Measurements from ENCODE around the gene TGFBI.

Gene TGFBI

GRCh38 chr5:136084698-136085097 lies 55.9 kb downstream of the TGFBI start:
- no peak overlapping the region for H3K4me3 ChIP-seq (ENCODE audit: low read length)
- TF ChIP-seq ZNF274 (IDR thresholded peaks at IDR 0.05; ENCODE audit: low read depth, low read length) = no peak

- no peak for TF ChIP-seq ZNF274 (IDR thresholded peaks at IDR 0.05; ENCODE audit: low read depth, low read length)
- H3K4me3 ChIP-seq (ENCODE audit: low read length) = no peak overlapping the region
Observed at GRCh38 chr5:136086783-136087566, 58.2 kb downstream of the TGFBI start.

- H3K4me3 ChIP-seq (ENCODE audit: low read length) = no peak overlapping the region
- TF ChIP-seq ZNF274 (IDR thresholded peaks at IDR 0.05; ENCODE audit: low read depth, low read length) = no peak
Observed at GRCh38 chr5:136087961-136088871, 59.4 kb downstream of the TGFBI start.

- no peak overlapping the region for H3K4me3 ChIP-seq (ENCODE audit: low read length)
- no peak for TF ChIP-seq ZNF274 (IDR thresholded peaks at IDR 0.05; ENCODE audit: low read depth, low read length)
Observed at GRCh38 chr5:136089791-136090190, 61.0 kb downstream of the TGFBI start.

GRCh38 chr5:136090319-136090718 lies 61.5 kb downstream of the TGFBI start:
- H3K4me3 ChIP-seq (ENCODE audit: low read length) = no peak overlapping the region
- no peak for TF ChIP-seq ZNF274 (IDR thresholded peaks at IDR 0.05; ENCODE audit: low read depth, low read length)

- H3K4me3 ChIP-seq (ENCODE audit: low read length) = no peak overlapping the region
- no peak for TF ChIP-seq ZNF274 (IDR thresholded peaks at IDR 0.05; ENCODE audit: low read depth, low read length)
Observed at GRCh38 chr5:136094189-136094912, 65.6 kb downstream of the TGFBI start.

GRCh38 chr5:136094913-136095641 lies 66.3 kb downstream of the TGFBI start:
- no peak for TF ChIP-seq ZNF274 (IDR thresholded peaks at IDR 0.05; ENCODE audit: low read depth, low read length)
- H3K4me3 ChIP-seq (ENCODE audit: low read length) = no peak overlapping the region

- TF ChIP-seq ZNF274 (IDR thresholded peaks at IDR 0.05; ENCODE audit: low read depth, low read length) = no peak
- H3K4me3 ChIP-seq (ENCODE audit: low read length) = no peak overlapping the region
Observed at GRCh38 chr5:136098176-136098575, 69.4 kb downstream of the TGFBI start.

- no peak for TF ChIP-seq ZNF274 (IDR thresholded peaks at IDR 0.05; ENCODE audit: low read depth, low read length)
- H3K4me3 ChIP-seq (ENCODE audit: low read length) = no peak overlapping the region
Observed at GRCh38 chr5:136099870-136100269, 71.1 kb downstream of the TGFBI start.

- no peak overlapping the region for H3K4me3 ChIP-seq (ENCODE audit: low read length)
- no peak for TF ChIP-seq ZNF274 (IDR thresholded peaks at IDR 0.05; ENCODE audit: low read depth, low read length)
Observed at GRCh38 chr5:136101884-136102283, 73.1 kb downstream of the TGFBI start.

- H3K4me3 ChIP-seq (ENCODE audit: low read length) = no peak overlapping the region
- no peak for TF ChIP-seq ZNF274 (IDR thresholded peaks at IDR 0.05; ENCODE audit: low read depth, low read length)
Observed at GRCh38 chr5:136103118-136103517, 74.3 kb downstream of the TGFBI start.

GRCh38 chr5:136104306-136104965 lies 75.6 kb downstream of the TGFBI start:
- no peak overlapping the region for H3K4me3 ChIP-seq (ENCODE audit: low read length)
- no peak for TF ChIP-seq ZNF274 (IDR thresholded peaks at IDR 0.05; ENCODE audit: low read depth, low read length)

- no peak overlapping the region for H3K4me3 ChIP-seq (ENCODE audit: low read length)
- TF ChIP-seq ZNF274 (IDR thresholded peaks at IDR 0.05; ENCODE audit: low read depth, low read length) = no peak
Observed at GRCh38 chr5:136106351-136107031, 77.7 kb downstream of the TGFBI start.
